Upper lobe of right lung (tissue), 1 donor: ENCODE results near the gene NEMF. TPM values are rescaled to one million over a fixed set of nuclear protein-coding genes. Genes with fewer than 3 reads are reported as not detected.
"Not testable (repeated sequence)": the region's sequence is repeated elsewhere in the genome, so short reads cannot be mapped to it uniquely, and the experiment has no call there.

ENCODE experiments used
- ATAC-seq: fragments of 200-7000 bp; cut with Tn5 transposase; one replicate; pipeline ENCODE4 v1.9.1; 2020; ENCODE audit warnings: mild to moderate bottlenecking, moderate library complexity
- DNase-seq: peaks from one replicate; pipeline ENCODE4 v3.0.0-alpha.2; 2020
- H3K27ac ChIP-seq: fragments of 200-600 bp; one replicate; pipeline ENCODE4 v1.8.0; 2022
- H3K27me3 ChIP-seq: fragments of 200-600 bp; one replicate; pipeline ENCODE4 v1.8.0; 2022; ENCODE audit warnings: mild to moderate bottlenecking
- H3K36me3 ChIP-seq: fragments of 200-600 bp; one replicate; pipeline ENCODE4 v1.8.0; 2022
- H3K4me1 ChIP-seq: fragments of 200-600 bp; one replicate; pipeline ENCODE4 v1.8.0; 2022
- H3K4me3 ChIP-seq: fragments of 200-600 bp; one replicate; pipeline ENCODE4 v1.8.0; 2022; ENCODE audit warnings: mild to moderate bottlenecking
- H3K9me3 ChIP-seq: fragments of 200-600 bp; one replicate; pipeline ENCODE4 v1.8.0; 2022
- intact Hi-C: fragments of 100-400 bp; cut with DNase I; formaldehyde crosslinking; loops from one replicate; pipeline ENCODE4 v1.11.0; 2022
- total RNA-seq: library from RNA; stranded (reverse); fragmentation: NEBNext Ultra II Directional; extraction: Animal tissue kit (Norgen Biotek cat#: 25700); gene quantifications from one replicate; pipeline ENCODE4 v1.2.1, GENCODE V29; 2021
- TF ChIP-seq, protein P1 (sequence below): fragments of 200-600 bp; IDR thresholded peaks from one replicate; pipeline ENCODE4 v1.8.0; 2022; ENCODE audit warnings: antibody characterized with exemption
- donor health status: DM: no; HTN: yes; CAD: no; lungs with severe emphysema.

The NEMF gene
- total RNA-seq, 1 donor from 2014 or later = 57.4 TPM

DNA sequence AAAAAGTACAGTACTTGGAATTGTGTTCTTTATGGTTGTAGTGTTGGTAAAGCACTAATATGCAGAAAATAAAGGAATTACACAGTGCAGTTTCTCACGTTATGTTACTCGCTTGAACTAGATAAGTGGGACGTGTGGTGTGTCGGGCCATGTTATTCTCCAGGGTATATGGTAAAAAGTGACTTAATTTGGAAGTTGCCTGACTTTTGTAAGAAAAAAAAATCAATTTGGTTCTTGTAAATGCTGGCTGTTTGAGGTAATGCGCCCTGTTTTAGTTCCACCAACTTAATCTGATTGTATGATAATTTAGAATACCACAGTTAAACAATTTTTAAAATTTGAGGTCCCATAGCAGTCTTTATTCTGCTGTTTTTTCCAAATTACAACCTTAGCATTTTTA, 44.4 kb upstream of the NEMF start:
- no peak for DNase-seq
- H3K27ac ChIP-seq = no peak overlapping the region
- H3K27me3 ChIP-seq = no peaks in the 10 kb centered on the region
- H3K36me3 ChIP-seq = peaks cover 24% of the 10 kb centered on the region
- no peak for ATAC-seq
- intact Hi-C loops = no loop called here
- peaks cover 46% of the 10 kb centered on the region for H3K4me1 ChIP-seq
- H3K4me3 ChIP-seq = peak overlapping the region; percentile 86
- no peaks in the 10 kb centered on the region for H3K9me3 ChIP-seq
- TF ChIP-seq, protein P1, sequence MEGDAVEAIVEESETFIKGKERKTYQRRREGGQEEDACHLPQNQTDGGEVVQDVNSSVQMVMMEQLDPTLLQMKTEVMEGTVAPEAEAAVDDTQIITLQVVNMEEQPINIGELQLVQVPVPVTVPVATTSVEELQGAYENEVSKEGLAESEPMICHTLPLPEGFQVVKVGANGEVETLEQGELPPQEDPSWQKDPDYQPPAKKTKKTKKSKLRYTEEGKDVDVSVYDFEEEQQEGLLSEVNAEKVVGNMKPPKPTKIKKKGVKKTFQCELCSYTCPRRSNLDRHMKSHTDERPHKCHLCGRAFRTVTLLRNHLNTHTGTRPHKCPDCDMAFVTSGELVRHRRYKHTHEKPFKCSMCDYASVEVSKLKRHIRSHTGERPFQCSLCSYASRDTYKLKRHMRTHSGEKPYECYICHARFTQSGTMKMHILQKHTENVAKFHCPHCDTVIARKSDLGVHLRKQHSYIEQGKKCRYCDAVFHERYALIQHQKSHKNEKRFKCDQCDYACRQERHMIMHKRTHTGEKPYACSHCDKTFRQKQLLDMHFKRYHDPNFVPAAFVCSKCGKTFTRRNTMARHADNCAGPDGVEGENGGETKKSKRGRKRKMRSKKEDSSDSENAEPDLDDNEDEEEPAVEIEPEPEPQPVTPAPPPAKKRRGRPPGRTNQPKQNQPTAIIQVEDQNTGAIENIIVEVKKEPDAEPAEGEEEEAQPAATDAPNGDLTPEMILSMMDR = no peak

DNA sequence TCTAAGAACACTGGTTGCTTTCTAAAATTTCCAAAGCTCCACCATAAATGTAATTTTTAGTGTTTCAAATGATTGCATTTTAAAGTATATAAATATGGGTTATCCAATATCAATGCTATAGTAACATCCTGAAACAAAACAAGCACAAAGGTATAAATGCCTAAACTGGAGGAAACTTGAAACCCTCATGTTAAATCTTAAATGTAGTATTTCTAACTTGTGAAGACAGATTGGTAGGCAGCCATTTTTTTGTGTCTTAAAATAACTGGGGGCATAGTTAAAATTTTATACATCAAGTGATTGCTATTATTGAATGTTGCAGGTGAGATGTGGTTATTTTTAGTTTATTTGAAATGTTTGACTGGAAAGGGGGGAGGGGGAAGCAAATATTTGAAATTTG, 43.7 kb upstream of the NEMF start:
- H3K27me3 ChIP-seq, ATAC-seq, H3K9me3 ChIP-seq, intact Hi-C loops, DNase-seq: not testable (repeated sequence)
- H3K4me1 ChIP-seq = peaks cover 53% of the 10 kb centered on the region
- H3K36me3 ChIP-seq = peaks cover 24% of the 10 kb centered on the region
- H3K4me3 ChIP-seq = peak overlapping the region; percentile 86
- peak overlapping the region; percentile 4 for H3K27ac ChIP-seq

DNA sequence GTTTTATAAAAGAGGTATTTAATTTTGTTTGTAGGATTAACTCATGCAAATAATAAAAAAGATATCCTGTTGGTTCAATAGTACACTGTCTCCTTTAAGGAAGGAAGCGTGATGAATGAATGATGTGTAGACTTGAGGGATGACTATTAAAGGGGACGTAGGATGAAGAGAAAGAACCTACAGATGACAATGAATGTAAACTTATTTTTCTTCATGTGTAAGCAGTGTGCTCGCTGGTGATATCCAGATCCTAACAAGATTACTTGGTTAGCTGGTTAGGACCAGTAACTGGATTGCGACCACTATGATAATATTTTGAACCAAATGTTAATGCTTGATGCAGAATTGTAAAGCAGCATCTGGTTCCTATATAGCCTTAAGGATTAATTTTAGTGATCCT, 42.9 kb upstream of the NEMF start:
- H3K27ac ChIP-seq = peak overlapping the region; percentile 98
- peaks cover 24% of the 10 kb centered on the region for H3K36me3 ChIP-seq
- H3K4me1 ChIP-seq = peaks cover 55% of the 10 kb centered on the region
- DNase-seq (no peak), ATAC-seq (no peak)
- peak overlapping the region; percentile 86 for H3K4me3 ChIP-seq
- TF ChIP-seq, protein P1 = no peak
- H3K9me3 ChIP-seq = no peaks in the 10 kb centered on the region
- no peaks in the 10 kb centered on the region for H3K27me3 ChIP-seq
- intact Hi-C loops = no loop called here

DNA sequence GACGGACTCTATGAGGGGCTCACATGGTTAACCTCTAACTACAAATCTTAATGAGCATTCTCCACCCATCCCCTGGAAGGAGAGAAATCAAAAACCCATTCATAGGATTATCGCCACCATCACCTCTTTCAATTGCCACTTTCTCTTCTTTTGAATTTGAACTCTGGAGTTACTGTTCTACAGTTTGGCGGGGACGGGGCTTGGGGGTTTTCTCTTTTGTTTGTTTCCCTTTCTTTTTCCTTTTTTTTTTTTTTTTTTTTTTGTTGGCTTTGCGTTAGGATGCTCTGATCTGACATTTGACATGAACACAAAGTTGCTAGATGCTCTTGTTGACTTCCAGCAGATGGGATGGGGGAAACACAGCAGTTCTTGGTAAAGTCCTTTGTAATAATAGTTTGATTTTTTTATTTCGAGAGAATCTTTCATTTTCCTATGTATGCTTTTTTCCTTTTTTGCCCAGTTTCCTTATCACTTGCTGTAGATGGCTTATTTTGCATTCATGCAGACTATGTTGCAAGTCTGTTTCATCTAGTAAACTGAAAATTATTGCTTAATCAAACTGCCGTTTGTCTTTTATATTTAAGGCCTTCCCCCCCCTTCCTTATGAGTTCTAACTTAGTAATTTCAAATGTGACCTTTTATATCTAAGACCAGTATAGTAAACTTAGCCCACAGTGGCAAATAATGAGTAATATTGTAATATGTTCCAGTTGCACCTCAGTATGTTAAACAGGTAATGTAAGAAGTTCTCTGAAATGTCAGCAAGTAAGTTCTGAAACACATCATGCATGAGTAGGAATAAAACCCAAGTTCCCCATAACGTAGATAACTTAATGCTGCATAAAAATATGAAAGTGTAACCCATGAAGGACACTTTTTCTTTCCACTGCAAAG, 41.9 kb upstream of the NEMF start:
- H3K36me3 ChIP-seq = peaks cover 24% of the 10 kb centered on the region
- not testable (repeated sequence) for DNase-seq, H3K27me3 ChIP-seq, ATAC-seq, H3K9me3 ChIP-seq
- H3K27ac ChIP-seq = peak overlapping the region; percentile 98
- intact Hi-C loops = loop anchor here (5.0 kb wide), 1 partner anchor 108 kb away; no protein-coding TSS in a partner anchor
- peaks cover 55% of the 10 kb centered on the region for H3K4me1 ChIP-seq
- H3K4me3 ChIP-seq = peak overlapping the region; percentile 86

DNA sequence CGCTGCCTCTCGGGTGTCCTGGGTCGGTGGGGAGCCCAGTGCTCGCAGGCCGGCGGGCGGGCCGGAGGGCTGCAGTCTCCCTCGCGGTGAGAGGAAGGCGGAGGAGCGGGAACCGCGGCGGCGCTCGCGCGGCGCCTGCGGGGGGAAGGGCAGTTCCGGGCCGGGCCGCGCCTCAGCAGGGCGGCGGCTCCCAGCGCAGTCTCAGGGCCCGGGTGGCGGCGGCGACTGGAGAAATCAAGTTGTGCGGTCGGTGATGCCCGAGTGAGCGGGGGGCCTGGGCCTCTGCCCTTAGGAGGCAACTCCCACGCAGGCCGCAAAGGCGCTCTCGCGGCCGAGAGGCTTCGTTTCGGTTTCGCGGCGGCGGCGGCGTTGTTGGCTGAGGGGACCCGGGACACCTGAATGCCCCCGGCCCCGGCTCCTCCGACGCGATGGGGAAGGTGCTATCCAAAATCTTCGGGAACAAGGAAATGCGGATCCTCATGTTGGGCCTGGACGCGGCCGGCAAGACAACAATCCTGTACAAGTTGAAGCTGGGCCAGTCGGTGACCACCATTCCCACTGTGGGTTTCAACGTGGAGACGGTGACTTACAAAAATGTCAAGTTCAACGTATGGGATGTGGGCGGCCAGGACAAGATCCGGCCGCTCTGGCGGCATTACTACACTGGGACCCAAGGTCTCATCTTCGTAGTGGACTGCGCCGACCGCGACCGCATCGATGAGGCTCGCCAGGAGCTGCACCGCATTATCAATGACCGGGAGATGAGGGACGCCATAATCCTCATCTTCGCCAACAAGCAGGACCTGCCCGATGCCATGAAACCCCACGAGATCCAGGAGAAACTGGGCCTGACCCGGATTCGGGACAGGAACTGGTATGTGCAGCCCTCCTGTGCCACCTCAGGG, 41.0 kb upstream of the NEMF start:
- intact Hi-C loops = loop anchor here (5.0 kb wide), 1 partner anchor 109 kb away; no protein-coding TSS in a partner anchor
- TF ChIP-seq, protein P1 = no peak
- Histone ChIP-seq H3K27ac (peak overlapping the region; percentile 98), H3K36me3 (peaks cover 24% of the 10 kb centered on the region), H3K27me3 (no peaks in the 10 kb centered on the region), H3K4me3 (peak overlapping the region; percentile 86), H3K4me1 (peaks cover 48% of the 10 kb centered on the region), H3K9me3 (no peaks in the 10 kb centered on the region)
- DNase-seq (peak; percentile 89), ATAC-seq (peak; percentile 78)

DNA sequence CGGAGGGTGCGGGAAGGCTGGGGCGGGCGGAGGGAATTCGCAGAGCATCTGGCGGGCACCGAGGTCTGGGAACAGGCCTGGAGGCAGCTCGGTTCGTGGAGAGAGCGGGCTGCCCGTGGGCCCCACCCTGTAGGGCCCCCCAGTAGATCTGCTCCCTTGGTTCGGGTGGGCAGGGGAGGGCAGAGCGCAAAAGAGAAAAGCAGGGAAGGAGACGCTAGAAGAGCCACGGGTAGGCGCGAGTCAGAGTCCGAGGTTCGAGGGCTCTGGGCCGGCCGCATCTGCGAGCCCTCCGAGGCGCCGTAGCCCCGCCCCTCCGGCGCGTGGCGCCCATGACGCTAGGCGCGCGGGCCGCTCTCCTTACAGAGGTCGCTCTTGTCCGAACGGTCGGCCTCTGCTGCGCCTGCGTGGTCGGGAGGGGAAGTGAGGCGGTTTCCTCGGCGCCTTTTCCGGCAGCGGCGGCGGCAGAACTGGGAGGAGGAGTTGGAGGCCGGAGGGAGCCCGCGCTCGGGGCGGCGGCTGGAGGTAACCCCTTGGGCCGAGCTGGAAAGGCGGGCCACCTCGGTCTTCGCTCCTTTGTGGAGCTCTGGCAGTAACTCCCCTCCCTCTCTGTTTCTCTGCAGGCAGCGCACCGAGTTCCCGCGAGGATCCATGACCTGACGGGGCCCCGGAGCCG, 40.2 kb upstream of the NEMF start, which contains the start of gene ARF6:
Gene ARF6, plus strand, starts transcription at position 447 of the 673 bp plus-strand sequence. CDS start 655 bp downstream, outside the sequence.
- Histone ChIP-seq H3K36me3 (peaks cover 24% of the 10 kb centered on the region), H3K27ac (peak within 1 kb of the TSS; percentile 98), H3K4me1 (peaks cover 40% of the 10 kb centered on the region), H3K4me3 (peak within 1 kb of the TSS; percentile 86), H3K9me3 (no peaks in the 10 kb centered on the region), H3K27me3 (no peaks in the 10 kb centered on the region)
- TF ChIP-seq, protein P1 = peak; percentile 11
- intact Hi-C loops = loop anchor here (5.0 kb wide), 1 partner anchor 110 kb away; no protein-coding TSS in a partner anchor
- DNase-seq (peak; percentile 100), ATAC-seq (peak; percentile 98)
